GM21723 (cell line): ENCODE data around the gene TXNDC16.

ENCODE experiments used
- ATAC-seq: cut with Tn5 transposase; IDR thresholded peaks from one replicate; pipeline ENCODE4 v1.9.1; 2021; ENCODE audit warnings: mild to moderate bottlenecking, moderate library complexity; ENCODE audit not compliant: unreplicated experiment

Gene TXNDC16

GRCh38 chr14:52397844-52398243 is 154.5 kb downstream of the TXNDC16 start:
- ATAC-seq: no peak

DNA sequence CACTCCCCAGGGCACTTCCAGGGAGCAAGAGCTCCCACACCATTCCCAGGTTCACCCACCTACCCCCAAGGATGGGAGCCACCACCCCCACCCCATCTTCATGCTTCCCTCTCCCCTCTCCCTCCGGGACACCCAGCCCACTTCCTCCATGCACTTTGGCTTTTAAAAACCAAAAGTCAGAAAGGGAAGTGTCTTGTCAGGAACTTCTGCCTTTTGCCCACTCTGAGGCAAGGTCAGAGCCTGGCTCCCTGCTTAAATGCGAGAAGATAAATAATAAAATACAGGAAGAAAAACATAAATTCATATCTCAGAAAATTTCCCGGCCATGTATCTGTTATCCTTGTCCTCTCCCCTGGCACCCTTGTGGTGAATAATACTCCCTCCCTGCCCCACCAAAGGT is 156.6 kb downstream of the TXNDC16 start:
- ATAC-seq: no peak

- no peak for ATAC-seq
Measured at GRCh38 chr14:52391881-52392615, 160.3 kb downstream of the TXNDC16 start.
